ENCODE measurements around the gene MTA3. TPM values are rescaled to one million over a fixed set of nuclear protein-coding genes. Genes with fewer than 3 reads are reported as not detected.
A peak's percentile ranks its signal among the peaks of the same experiment; 100 is the strongest.

MTA3 gene
- total and polyA plus RNA-seq, 9 of the 15 experiments (the other 6 are each of a cell fraction or from before 2014, with no cell fraction given) = 12.4 to 39.6 (median 23.5) TPM

DNA sequence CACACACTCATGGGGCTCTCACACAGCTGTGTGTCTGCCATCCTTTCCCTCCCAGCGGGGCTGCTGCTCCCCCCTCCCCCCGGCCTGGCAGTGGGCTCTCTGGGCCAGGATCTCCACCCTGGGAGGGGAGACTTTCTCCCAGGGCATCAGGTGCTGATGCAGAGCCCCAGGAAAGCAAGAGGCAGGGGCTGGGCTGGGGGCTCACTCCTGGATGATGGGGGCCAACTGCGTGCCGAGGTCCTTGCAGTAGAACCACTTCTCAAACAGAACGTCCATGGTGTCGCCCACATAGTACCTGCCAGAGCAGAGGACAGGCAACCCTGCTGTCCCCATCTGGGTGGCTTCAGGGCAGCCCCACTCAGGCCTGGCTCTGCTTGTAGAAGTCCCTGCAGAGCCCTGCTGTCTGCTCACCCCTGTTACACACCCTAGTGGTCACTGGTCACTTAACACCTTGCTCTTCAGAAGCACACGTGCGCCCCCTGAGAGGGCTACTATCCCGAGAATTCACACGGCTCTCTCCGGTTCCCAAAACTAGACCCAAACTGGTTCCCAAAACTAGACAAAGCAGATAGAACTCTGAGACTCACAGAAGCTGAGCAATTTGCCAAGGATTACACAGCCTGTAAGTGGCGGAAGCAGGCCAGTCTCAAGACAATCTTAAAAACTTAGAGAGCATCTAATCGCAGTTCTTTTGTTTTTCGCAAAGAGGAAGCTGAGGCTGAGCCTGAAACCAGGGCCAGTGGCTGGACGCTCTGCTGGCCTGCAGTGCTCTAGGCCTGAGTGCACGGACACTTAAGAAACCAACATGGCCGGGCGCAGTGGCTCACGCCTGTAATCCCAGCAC is 202.1 kb downstream of the MTA3 start (continued):
- TF ChIP-seq PCBP2 (IDR thresholded peaks at IDR 0.05; ENCODE audit: low read depth, low read length, poor library complexity, severe bottlenecking) = no peak
- TF ChIP-seq PTRF (tag; IDR thresholded peaks at IDR 0.05) = no peak
- no peak for TF ChIP-seq ZNF707 (CRISPR knock-in tag; conservative IDR thresholded peaks at IDR 0.05)
- TF ChIP-seq NCOR1 (IDR thresholded peaks at IDR 0.05) = no peak
- no peak for TF ChIP-seq CBX1 (IDR thresholded peaks at IDR 0.05; ENCODE audit: low read depth)
- no peak; the same call in 1 of the 2 replicates for TF ChIP-seq ZNF766 (CRISPR knock-in tag; conservative IDR thresholded peaks at IDR 0.05)
- TF ChIP-seq HNRNPH1 (optimal IDR thresholded peaks at IDR 0.05; ENCODE audit: low read depth, low read length) = no peak
- TF ChIP-seq OTX1 (CRISPR knock-in tag; IDR thresholded peaks at IDR 0.05) = no peak
- TF ChIP-seq RBM25 (IDR thresholded peaks at IDR 0.05; ENCODE audit: low read depth, low read length, severe bottlenecking) = no peak
- TF ChIP-seq ZKSCAN1 (IDR thresholded peaks at IDR 0.05; ENCODE audit: low read depth, low read length) = no peak
- no peak for TF ChIP-seq ZFPM2 (CRISPR knock-in tag; IDR thresholded peaks at IDR 0.05)
- peak; percentile 87 for TF ChIP-seq L3MBTL2 (IDR thresholded peaks at IDR 0.05)
- TF ChIP-seq KDM1A (IDR thresholded peaks at IDR 0.05) = no peak
- TF ChIP-seq ZFP1 (CRISPR knock-in tag; IDR thresholded peaks at IDR 0.05) = no peak
- no peak for TF ChIP-seq DACH1 (IDR thresholded peaks at IDR 0.05; ENCODE audit: partially characterized antibody)
- peak; percentile 79 for TF ChIP-seq MYC (IDR thresholded peaks at IDR 0.05; ENCODE audit: low read depth, low read length)
- no peak for TF ChIP-seq MYC (CRISPR knock-in tag; IDR thresholded peaks at IDR 0.05; ENCODE audit: borderline replicate concordance, low read depth)
- no peak for TF ChIP-seq BRD4 (IDR thresholded peaks at IDR 0.05)
- TF ChIP-seq ZFX (CRISPR knock-in tag; IDR thresholded peaks at IDR 0.05) = peak; percentile 20; the same call in 1 of the 2 replicates
- TF ChIP-seq SMAD1 (IDR thresholded peaks at IDR 0.05; ENCODE audit: low read depth, low read length, partially characterized antibody) = no peak
- TF ChIP-seq ZFP36 (IDR thresholded peaks at IDR 0.05; ENCODE audit: low read depth, low read length, partially characterized antibody) = peak; percentile 53
- TF ChIP-seq RCOR1 (IDR thresholded peaks at IDR 0.05; ENCODE audit: borderline replicate concordance in 1 of 2, low read depth in 2 of 2, low read length in 2 of 2) = peak in 1 of 2 experiments; percentile 47; a peak in 1 of 4 replicates
- no peak for TF ChIP-seq TRIM25 (IDR thresholded peaks at IDR 0.05; ENCODE audit: borderline replicate concordance)
- no peak for TF ChIP-seq RBM15 (IDR thresholded peaks at IDR 0.05; ENCODE audit: insufficient read depth, low read length)
- no peak for TF ChIP-seq FOXJ3 (CRISPR knock-in tag; IDR thresholded peaks at IDR 0.05)
- no peak for TF ChIP-seq CREB3L1 (IDR thresholded peaks at IDR 0.05; ENCODE audit: borderline replicate concordance, low read depth)
- no peak for TF ChIP-seq POLR2B (IDR thresholded peaks at IDR 0.05; ENCODE audit: low read depth, partially characterized antibody)
- TF ChIP-seq EGR1 (conservative IDR thresholded peaks at IDR 0.05) = no peak

All from K562 (cell line).